GM12878 (cell line): Measurements from ENCODE around the gene ZC3H6.

Experiments used
- BRCA1 ChIP-seq: IDR thresholded peaks from 2 replicates; pipeline ENCODE4 v1.6.1; 2011; ENCODE audit warnings: low read depth, low read length, improper control_type of control experiment
- CTCF ChIP-seq, 3 experiments: IDR thresholded peaks in 2 of 3; conservative IDR thresholded peaks in 1 of 3; 2 replicates each; pipeline ENCODE4 v1.5.1; 2011; ENCODE audit warnings: low read depth in 3 of 3, low read length in 3 of 3, mild to moderate bottlenecking in 3 of 3, control low read depth in 2 of 3, moderate library complexity in 2 of 3, inconsistent platforms in 1 of 3, mixed read lengths in 1 of 3; ENCODE audit not compliant: control insufficient read depth in 2 of 3, insufficient read depth in 1 of 3; ENCODE audit errors: extremely low read depth in 1 of 3
- MYB ChIP-seq: fragments of 150-350 bp; IDR thresholded peaks from 2 replicates; pipeline ENCODE4 v1.6.1; 2014; ENCODE audit warnings: mild to moderate bottlenecking, low read depth, low read length, borderline replicate concordance
- NBN ChIP-seq: fragments of 450-650 bp; IDR thresholded peaks from 2 replicates; pipeline ENCODE4 v1.6.1; 2016
- REST ChIP-seq: IDR thresholded peaks from 2 replicates; pipeline ENCODE4 v1.6.1; 2012; ENCODE audit warnings: mild to moderate bottlenecking, low read depth, low read length
- TCF12 ChIP-seq: IDR thresholded peaks from 2 replicates; pipeline ENCODE4 v1.6.1; 2011; ENCODE audit warnings: low read depth, mild to moderate bottlenecking, low read length
- YBX1 ChIP-seq: fragments of 450-650 bp; IDR thresholded peaks from 2 replicates; pipeline ENCODE4 v1.6.1; 2016; ENCODE audit warnings: antibody characterized with exemption

- TF ChIP-seq REST, result no peak
- no peak for TF ChIP-seq CTCF (IDR thresholded peaks at IDR 0.05 in 2 of 3, conservative IDR thresholded peaks at IDR 0.05 in 1 of 3; ENCODE audit: control insufficient read depth in 2 of 3, extremely low read depth in 1 of 3, insufficient read depth in 1 of 3, low read depth in 3 of 3, low read length in 3 of 3)
- no peak for TF ChIP-seq NBN
- TF ChIP-seq BRCA1, result no peak
- no peak for TF ChIP-seq TCF12
- TF ChIP-seq MYB, result no peak
- TF ChIP-seq YBX1, result no peak
These were observed 56.8 kb downstream of the ZC3H6 start for GRCh38 chr2:112332123-112332696.
